ENCODE measurements around the gene TUFT1.

- no peak for TF ChIP-seq POLR2AphosphoS5 (IDR thresholded peaks at IDR 0.05; ENCODE audit: low read depth)
- no peak for TF ChIP-seq CTCF (IDR thresholded peaks at IDR 0.05; ENCODE audit: insufficient read depth, low read length)
- no peak for TF ChIP-seq REST (IDR thresholded peaks at IDR 0.05; ENCODE audit: insufficient replicate concordance, low read depth)
Observed at GRCh38 chr1:151533870-151534269, 6.2 kb upstream of the TUFT1 start.

Measured in HL-60 (cell line).